Measurements from ENCODE around the gene TRIM10.

TRIM10 gene

GRCh38 chr6:30152016-30152673 lies 8.9 kb downstream of the TRIM10 start:
- no peak for TF ChIP-seq CTCF (IDR thresholded peaks at IDR 0.05; ENCODE audit: borderline replicate concordance, insufficient read depth, low read depth, low read length)
- no peak overlapping the region for H3K4me3 ChIP-seq (ENCODE audit: low read depth, low read length)

GRCh38 chr6:30151580-30151979 lies 9.4 kb downstream of the TRIM10 start:
- no peak overlapping the region for H3K4me3 ChIP-seq (ENCODE audit: low read depth, low read length)
- no peak for TF ChIP-seq CTCF (IDR thresholded peaks at IDR 0.05; ENCODE audit: borderline replicate concordance, insufficient read depth, low read depth, low read length)

GRCh38 chr6:30150671-30151395 lies 10.2 kb downstream of the TRIM10 start:
- no peak for TF ChIP-seq CTCF (IDR thresholded peaks at IDR 0.05; ENCODE audit: borderline replicate concordance, insufficient read depth, low read depth, low read length)
- H3K4me3 ChIP-seq (ENCODE audit: low read depth, low read length) = no peak overlapping the region

- H3K4me3 ChIP-seq (ENCODE audit: low read depth, low read length) = no peak overlapping the region
- no peak for TF ChIP-seq CTCF (IDR thresholded peaks at IDR 0.05; ENCODE audit: borderline replicate concordance, insufficient read depth, low read depth, low read length)
These were observed 11.0 kb downstream of the TRIM10 start for GRCh38 chr6:30149858-30150550.

GRCh38 chr6:30149234-30149633 lies 11.8 kb downstream of the TRIM10 start:
- TF ChIP-seq CTCF (IDR thresholded peaks at IDR 0.05; ENCODE audit: borderline replicate concordance, insufficient read depth, low read depth, low read length) = no peak
- no peak overlapping the region for H3K4me3 ChIP-seq (ENCODE audit: low read depth, low read length)

GRCh38 chr6:30147096-30147495 lies 13.9 kb downstream of the TRIM10 start:
- no peak for TF ChIP-seq CTCF (IDR thresholded peaks at IDR 0.05; ENCODE audit: borderline replicate concordance, insufficient read depth, low read depth, low read length)
- H3K4me3 ChIP-seq (ENCODE audit: low read depth, low read length) = no peak overlapping the region
